Measurements from ENCODE around the gene PITRM1.

GRCh38 chr10:3122486-3123205 is 49.9 kb downstream of the PITRM1 start:
- TF ChIP-seq CTCF (IDR thresholded peaks at IDR 0.05; ENCODE audit: insufficient read depth, low read depth, low read length), result no peak
- TF ChIP-seq EZH2 (IDR thresholded peaks at IDR 0.05; ENCODE audit: insufficient read depth, low read length), result no peak

Data from astrocyte (in vitro differentiated cells and primary cell).